Stimulated activated effector memory CD8-positive, alpha-beta T cell treated with anti-CD3 and anti-CD28 coated beads, Interleukin-12 subunit alpha, Interleukin-12 subunit beta, amount 100 ng/mL, for 72 hours (primary cell): ENCODE measurements around the gene GATA6.
"Not testable (repeated sequence)": the region's sequence is repeated elsewhere in the genome, so short reads cannot be mapped to it uniquely, and the experiment has no call there.

Experiments
- ATAC-seq: fragments of 150-1000 bp; cut with Tn5 transposase; 2 replicates; pipeline ENCODE4 v1.10.0; 2021
- DNase-seq, 2 donors: peaks; one replicate each; pipeline ENCODE4 v3.0.0; 2021 to 2022; ENCODE audit warnings: low spot score in 2 of 2
- H3K27ac Mint-ChIP-seq: one replicate; pipeline ENCODE4 v1.8.0; 2022; ENCODE audit warnings: mild to moderate bottlenecking, mixed read lengths
- H3K36me3 Mint-ChIP-seq: one replicate; pipeline ENCODE4 v1.8.0; 2022; ENCODE audit warnings: mild to moderate bottlenecking, mixed read lengths
- H3K4me1 Mint-ChIP-seq: one replicate; pipeline ENCODE4 v1.8.0; 2022; ENCODE audit warnings: mixed read lengths
- H3K4me3 Mint-ChIP-seq: one replicate; pipeline ENCODE4 v1.8.0; 2022; ENCODE audit warnings: mild to moderate bottlenecking, mixed read lengths
- H3K9me3 Mint-ChIP-seq: one replicate; pipeline ENCODE4 v1.8.0; 2022; ENCODE audit warnings: mixed read lengths

The GATA6 gene

DNA sequence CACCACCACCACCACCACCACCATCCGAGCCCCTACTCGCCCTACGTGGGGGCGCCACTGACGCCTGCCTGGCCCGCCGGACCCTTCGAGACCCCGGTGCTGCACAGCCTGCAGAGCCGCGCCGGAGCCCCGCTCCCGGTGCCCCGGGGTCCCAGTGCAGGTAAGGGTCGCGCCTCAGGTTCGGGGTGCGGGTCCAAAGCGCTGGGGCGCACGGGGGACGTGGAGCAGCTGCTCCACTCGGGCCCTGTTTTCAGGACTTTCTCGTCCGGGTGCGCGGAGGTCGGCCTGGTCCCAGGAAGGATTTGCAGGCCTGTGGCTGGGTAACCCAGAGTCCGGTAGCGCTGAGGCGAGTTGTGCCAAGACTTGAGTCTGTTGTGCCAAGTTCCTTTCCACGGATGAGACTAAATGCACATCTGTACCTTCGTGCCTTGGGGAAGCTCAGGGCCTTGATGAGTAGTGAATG, 2.8 kb downstream of the GATA6 start:
- H3K4me3 Mint-ChIP-seq, result no peak overlapping the region
- H3K4me1 Mint-ChIP-seq, result peaks cover 36% of the 10 kb centered on the region
- H3K36me3 Mint-ChIP-seq, result no peaks in the 10 kb centered on the region
- ATAC-seq, result no peak
- no peak for DNase-seq
- no peaks in the 10 kb centered on the region for H3K9me3 Mint-ChIP-seq
- H3K27ac Mint-ChIP-seq, result no peak overlapping the region

DNA sequence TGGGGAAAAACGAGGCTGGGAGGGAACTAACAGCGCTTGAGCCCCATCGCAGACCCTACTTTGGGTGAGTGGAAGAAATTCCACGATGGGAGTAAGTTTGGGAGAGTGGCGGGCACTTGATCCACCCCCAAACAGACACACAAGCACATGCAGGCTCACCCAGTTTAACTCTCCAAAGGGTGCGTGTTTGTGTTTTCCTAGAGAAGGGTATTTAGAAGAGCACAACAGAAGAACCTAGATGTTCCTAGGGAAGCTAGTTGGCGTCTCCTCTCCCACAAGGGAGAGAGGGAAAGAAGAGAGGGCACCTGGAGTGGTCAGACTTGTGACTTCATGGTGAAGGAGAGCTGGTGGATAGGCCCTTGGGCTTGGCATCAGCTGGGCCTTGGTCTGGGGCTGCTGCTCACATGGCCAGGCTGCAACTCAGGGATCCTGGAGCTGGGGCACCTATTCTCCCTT, 3.2 kb downstream of the GATA6 start:
- ATAC-seq (no peak), DNase-seq (no peak)
- Mint-ChIP-seq H3K4me3 (no peak overlapping the region), H3K36me3 (no peaks in the 10 kb centered on the region), H3K9me3 (no peaks in the 10 kb centered on the region), H3K27ac (no peak overlapping the region), H3K4me1 (peaks cover 36% of the 10 kb centered on the region)

GRCh38 chr18:22173221-22173927, 4.0 kb downstream of the GATA6 start:
- H3K27ac Mint-ChIP-seq, result no peak overlapping the region
- no peak overlapping the region for H3K4me3 Mint-ChIP-seq
- peaks cover 29% of the 10 kb centered on the region for H3K4me1 Mint-ChIP-seq
- H3K9me3 Mint-ChIP-seq, result no peaks in the 10 kb centered on the region
- DNase-seq, result no peak
- no peak for ATAC-seq
- no peaks in the 10 kb centered on the region for H3K36me3 Mint-ChIP-seq

DNA sequence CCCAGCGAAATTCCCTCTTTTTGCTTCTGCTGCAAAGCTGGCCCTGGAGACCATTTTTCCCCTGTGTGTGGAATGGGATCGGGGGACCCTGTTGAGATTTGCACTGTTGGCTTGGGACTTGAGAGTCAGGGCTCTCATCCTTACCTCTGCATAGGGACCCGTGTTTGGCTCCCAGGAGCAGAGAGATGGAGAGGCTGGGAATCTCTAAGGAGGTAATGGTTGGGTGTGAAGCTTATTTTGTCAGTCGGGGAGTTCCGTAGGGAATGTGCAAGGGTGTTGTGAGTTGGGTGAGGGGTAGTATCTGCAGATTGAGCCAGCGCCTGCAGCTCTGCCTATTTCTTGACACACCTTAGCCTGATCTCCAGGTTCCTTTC, 4.5 kb downstream of the GATA6 start:
- ATAC-seq (no peak), DNase-seq (no peak)
- Mint-ChIP-seq H3K4me1 (peaks cover 27% of the 10 kb centered on the region), H3K4me3 (no peak overlapping the region), H3K9me3 (no peaks in the 10 kb centered on the region), H3K27ac (no peak overlapping the region), H3K36me3 (no peaks in the 10 kb centered on the region)

DNA sequence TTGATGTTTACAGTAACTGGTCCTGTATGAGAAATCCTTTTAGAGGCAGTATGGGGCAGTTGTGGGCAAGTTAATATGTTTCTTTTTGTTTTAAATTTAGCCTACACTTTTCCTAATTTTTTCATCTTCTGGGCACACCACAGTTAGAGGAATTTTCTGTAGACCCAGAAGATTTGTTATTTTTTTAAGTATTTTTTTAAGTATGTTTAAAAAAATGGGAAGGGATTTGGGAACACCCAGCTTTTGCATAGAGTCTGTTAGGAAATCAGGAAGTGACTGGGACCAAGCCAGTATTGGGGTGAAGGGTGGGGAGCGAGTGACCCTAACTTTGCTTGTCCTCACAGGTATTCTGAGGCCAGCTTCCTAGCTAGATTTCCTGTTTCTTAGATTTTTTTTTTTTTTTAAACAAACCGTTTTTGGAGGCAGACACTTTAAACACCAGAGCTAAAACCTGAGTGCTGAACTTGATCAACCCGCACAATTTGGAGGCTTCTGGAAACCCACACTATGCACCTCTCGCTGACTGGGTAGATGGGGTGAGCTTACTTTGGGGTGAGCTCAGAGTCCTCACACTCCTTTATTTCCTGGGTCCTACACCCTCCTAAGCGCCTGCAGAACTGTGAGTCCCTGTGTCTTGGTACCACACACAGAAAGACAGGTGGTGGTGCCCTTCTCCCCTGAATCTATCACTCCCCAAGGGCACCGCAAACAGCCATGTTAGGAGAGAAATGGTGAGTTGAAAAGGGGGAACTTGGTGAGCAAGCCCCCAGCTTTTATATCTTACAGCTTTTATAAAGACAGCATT, 5.2 kb downstream of the GATA6 start:
- Mint-ChIP-seq H3K4me1 (peaks cover 21% of the 10 kb centered on the region), H3K27ac (no peak overlapping the region), H3K4me3 (no peak overlapping the region), H3K36me3 (no peaks in the 10 kb centered on the region), H3K9me3 (no peaks in the 10 kb centered on the region)
- DNase-seq (no peak), ATAC-seq (no peak)

GRCh38 chr18:22175346-22175745, 6.0 kb downstream of the GATA6 start:
- ATAC-seq, result no peak
- DNase-seq, result no peak
- Mint-ChIP-seq H3K4me1 (peaks cover 13% of the 10 kb centered on the region), H3K4me3 (no peak overlapping the region), H3K36me3 (no peaks in the 10 kb centered on the region), H3K9me3 (no peaks in the 10 kb centered on the region), H3K27ac (no peak overlapping the region)

DNA sequence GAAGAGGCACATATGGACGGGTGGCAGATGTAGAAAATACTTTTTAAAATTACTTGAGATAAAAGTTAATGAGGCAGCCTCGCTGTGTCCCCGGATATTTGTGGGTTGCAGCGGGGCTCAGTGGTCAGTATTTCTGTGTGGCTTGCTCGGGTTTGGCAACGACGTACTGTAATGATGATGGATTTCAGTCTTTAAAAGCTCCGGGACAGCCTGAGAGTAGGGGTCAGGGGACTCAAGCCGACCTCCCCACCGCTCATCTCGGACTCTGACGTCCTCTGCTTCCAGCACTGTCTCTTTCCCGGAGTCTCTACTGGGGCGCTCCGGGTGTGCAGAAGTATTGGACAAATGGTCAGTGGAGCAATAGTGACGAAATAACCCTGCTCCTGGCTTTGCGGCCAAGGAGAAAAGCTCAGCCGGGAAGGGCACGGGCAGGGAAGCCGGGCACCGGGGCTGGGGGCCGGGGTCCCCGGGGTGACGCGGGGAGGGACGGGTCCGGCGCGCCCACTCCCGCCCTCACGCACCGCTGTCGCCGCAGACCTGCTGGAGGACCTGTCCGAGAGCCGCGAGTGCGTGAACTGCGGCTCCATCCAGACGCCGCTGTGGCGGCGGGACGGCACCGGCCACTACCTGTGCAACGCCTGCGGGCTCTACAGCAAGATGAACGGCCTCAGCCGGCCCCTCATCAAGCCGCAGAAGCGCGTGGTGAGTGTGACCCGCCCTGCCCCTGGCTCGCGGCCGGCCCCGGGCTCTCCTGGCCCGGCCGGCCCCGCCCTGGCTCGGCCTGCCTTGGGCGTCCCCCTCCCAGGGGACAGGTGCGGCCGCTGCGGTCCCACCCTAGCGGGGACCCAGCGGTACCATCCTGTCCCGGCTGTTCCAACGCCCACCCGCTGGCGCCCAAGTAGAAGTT, 7.3 kb downstream of the GATA6 start:
- H3K4me1 Mint-ChIP-seq, result peaks cover 5% of the 10 kb centered on the region
- no peaks in the 10 kb centered on the region for H3K36me3 Mint-ChIP-seq
- no peak for ATAC-seq
- DNase-seq, result no peak
- no peak overlapping the region for H3K27ac Mint-ChIP-seq
- H3K4me3 Mint-ChIP-seq, result no peak overlapping the region
- no peaks in the 10 kb centered on the region for H3K9me3 Mint-ChIP-seq

GRCh38 chr18:22177327-22177871, 8.0 kb downstream of the GATA6 start:
- no peaks in the 10 kb centered on the region for H3K36me3 Mint-ChIP-seq
- H3K9me3 Mint-ChIP-seq, result no peaks in the 10 kb centered on the region
- no peak overlapping the region for H3K4me3 Mint-ChIP-seq
- no peak overlapping the region for H3K27ac Mint-ChIP-seq
- peaks cover 5% of the 10 kb centered on the region for H3K4me1 Mint-ChIP-seq
- no peak for DNase-seq
- no peak for ATAC-seq

GRCh38 chr18:22179174-22179573, 9.8 kb downstream of the GATA6 start:
- no peak overlapping the region for H3K4me3 Mint-ChIP-seq
- H3K36me3 Mint-ChIP-seq, result no peaks in the 10 kb centered on the region
- H3K9me3 Mint-ChIP-seq, result no peaks in the 10 kb centered on the region
- peaks cover 5% of the 10 kb centered on the region for H3K4me1 Mint-ChIP-seq
- ATAC-seq, result no peak
- no peak for DNase-seq
- no peak overlapping the region for H3K27ac Mint-ChIP-seq

- no peak overlapping the region for H3K27ac Mint-ChIP-seq
- no peaks in the 10 kb centered on the region for H3K36me3 Mint-ChIP-seq
- no peak overlapping the region for H3K4me3 Mint-ChIP-seq
- peaks cover 5% of the 10 kb centered on the region for H3K4me1 Mint-ChIP-seq
- DNase-seq, result no peak
- H3K9me3 Mint-ChIP-seq, result no peaks in the 10 kb centered on the region
- ATAC-seq, result no peak
These were observed 10.2 kb downstream of the GATA6 start for GRCh38 chr18:22179631-22180030.

- DNase-seq (no peak), ATAC-seq (no peak)
- no peaks in the 10 kb centered on the region for H3K36me3 Mint-ChIP-seq
- peaks cover 5% of the 10 kb centered on the region for H3K4me1 Mint-ChIP-seq
- H3K4me3 Mint-ChIP-seq, result no peak overlapping the region
- no peak overlapping the region for H3K27ac Mint-ChIP-seq
- H3K9me3 Mint-ChIP-seq, result no peaks in the 10 kb centered on the region
These were observed 11.3 kb downstream of the GATA6 start for GRCh38 chr18:22180722-22181121.

- H3K9me3 Mint-ChIP-seq, result no peaks in the 10 kb centered on the region
- DNase-seq, result no peak
- ATAC-seq, result no peak
- H3K27ac Mint-ChIP-seq, result no peak overlapping the region
- H3K36me3 Mint-ChIP-seq, result no peaks in the 10 kb centered on the region
- H3K4me1 Mint-ChIP-seq, result no peaks in the 10 kb centered on the region
- no peak overlapping the region for H3K4me3 Mint-ChIP-seq
These were observed 13.7 kb downstream of the GATA6 start for GRCh38 chr18:22182884-22183697.

- no peak overlapping the region for H3K27ac Mint-ChIP-seq
- no peaks in the 10 kb centered on the region for H3K9me3 Mint-ChIP-seq
- no peaks in the 10 kb centered on the region for H3K36me3 Mint-ChIP-seq
- no peak for ATAC-seq
- no peaks in the 10 kb centered on the region for H3K4me1 Mint-ChIP-seq
- no peak for DNase-seq
- H3K4me3 Mint-ChIP-seq, result no peak overlapping the region
These were observed 14.3 kb downstream of the GATA6 start for GRCh38 chr18:22183698-22184170.

DNA sequence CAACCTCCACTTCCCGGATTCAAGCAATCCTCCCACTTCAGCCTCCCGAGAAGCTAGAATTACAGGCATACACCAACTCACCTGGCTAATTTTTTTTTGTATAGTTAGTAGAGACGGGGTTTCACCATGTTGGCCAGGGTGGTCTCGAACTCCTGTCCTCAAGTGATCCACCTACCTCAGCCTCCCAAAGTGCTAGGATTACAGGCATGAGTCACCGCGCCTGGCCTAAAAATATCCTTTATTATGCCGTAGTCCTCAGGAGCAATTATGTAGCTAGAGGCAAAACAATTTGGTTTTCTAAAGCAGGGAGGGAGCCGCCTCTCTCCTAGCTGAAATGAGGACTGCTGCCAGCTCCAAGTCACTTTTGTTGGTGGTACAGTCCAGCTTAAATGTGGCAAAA, 15.2 kb downstream of the GATA6 start:
- not testable (repeated sequence) for H3K27ac Mint-ChIP-seq, H3K4me1 Mint-ChIP-seq, ATAC-seq, H3K36me3 Mint-ChIP-seq, DNase-seq, H3K9me3 Mint-ChIP-seq, H3K4me3 Mint-ChIP-seq
